ENCODE data around the gene FAM120B. TPM values are rescaled to one million over a fixed set of nuclear protein-coding genes. Genes with fewer than 3 reads are reported as not detected.
A peak's percentile ranks its signal among the peaks of the same experiment; 100 is the strongest.
"Not testable (repeated sequence)": the region's sequence is repeated elsewhere in the genome, so short reads cannot be mapped to it uniquely, and the experiment has no call there.

FAM120B gene
- total RNA-seq, 1 donor, result 14.8 TPM

DNA sequence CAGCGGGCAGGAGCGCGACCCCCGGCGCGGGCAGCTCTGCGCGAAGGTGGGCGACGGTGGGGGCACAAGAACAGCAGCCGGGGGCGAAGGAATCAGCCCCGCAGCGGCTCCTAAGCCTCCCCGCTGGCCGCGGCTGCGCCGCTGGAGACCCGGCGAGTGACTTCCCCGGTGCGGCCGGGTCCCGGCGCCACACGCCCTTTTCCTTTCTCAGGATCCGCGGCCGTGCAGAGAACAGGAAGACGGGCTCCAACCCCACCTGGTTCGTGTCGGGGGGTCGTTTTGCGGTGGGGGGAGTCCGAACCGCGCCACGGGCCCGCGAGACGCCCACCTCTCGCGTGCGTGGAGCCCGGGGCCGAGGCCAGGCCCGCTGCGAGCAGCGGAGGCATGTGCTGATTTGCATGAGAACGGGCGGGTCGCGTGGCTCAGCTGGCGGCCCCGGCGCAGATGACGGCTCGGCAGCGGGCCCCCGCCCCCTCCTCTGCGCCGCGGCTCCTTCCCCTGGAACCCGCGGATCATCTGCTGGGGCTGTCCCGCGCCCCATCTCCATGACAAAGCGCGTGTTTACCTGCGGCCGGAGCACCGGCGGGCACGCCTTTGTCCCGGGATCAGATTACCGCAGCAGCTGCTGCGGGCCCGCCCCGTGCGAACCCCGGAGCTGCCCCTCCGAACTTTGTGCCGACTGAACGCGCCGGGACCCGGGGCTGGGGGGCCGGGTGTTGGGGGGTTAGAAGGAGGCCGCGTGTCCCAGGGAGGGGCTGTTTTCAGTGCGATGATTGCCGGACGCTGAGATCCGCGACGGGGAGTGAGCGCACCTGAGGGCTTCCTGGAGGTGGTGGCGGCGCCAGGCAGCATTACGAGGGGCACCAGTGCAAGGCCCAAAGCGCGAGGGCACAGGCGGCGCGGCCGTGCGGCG, 10.8 kb upstream of the FAM120B start:
- peak in 2 of 3 donors; percentile 44 to 56 for DNase-seq (ENCODE audit: low read depth in 2 of 3, low spot score in 2 of 3)

DNA sequence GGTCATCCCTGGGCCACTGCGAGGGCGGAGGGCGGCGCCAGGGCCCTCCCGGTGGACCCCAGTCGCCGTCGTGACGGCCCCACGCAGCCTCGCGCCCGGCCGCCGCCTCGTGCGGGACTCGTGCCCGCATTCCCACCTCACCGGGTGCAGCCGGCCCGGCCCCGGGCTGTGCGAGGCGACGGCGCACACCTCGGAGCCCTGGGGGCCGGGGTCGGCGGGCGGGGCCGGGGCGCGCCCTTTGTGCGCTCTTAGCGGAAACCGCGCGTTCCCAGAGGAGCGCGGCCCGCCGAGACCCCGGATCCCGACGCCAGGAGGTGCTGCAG, 10.2 kb upstream of the FAM120B start:
- no peak for DNase-seq (ENCODE audit: low read depth in 2 of 3, low spot score in 2 of 3)

DNA sequence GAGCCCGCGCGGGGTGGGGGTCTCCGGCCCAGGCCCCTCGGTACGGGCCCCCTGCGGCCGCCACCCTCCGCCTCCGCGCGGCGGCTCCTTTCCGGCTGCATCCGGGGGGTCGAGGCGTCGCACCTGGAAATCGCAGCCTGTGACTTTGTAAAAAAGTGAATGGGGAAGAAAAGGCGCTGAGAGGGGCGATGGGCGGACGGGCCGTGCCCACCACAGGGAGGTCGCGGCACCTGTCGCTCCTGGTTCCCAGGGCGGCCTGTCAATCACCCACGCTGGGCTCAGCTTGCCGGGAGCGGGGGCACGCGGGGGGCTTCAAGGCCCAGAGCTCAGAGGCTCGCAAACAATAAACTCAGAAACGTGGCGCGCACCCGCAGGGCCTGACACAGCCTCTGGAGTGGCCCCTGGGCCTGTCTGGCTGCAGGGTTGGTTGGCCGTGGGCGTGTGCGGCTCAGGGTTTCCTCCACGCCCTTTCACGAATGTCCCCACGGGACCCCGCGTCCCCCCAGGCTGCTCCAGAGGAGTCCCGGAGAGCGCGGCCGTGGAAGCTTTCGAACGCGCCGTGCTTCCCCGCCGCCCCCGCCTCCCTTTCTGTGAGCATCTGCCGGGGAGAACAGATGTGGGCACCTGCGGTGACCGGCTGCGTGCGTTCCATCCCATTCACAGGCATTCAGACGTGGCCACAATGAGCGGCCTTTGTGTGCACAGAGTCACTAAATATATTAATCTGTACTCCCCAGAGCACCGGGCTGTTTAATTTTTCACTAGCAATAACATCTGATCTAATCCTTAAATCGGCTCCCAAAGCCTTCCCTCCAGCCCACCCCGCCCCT, 9.6 kb upstream of the FAM120B start:
- no peak for DNase-seq (ENCODE audit: low read depth in 2 of 3, low spot score in 2 of 3)

DNA sequence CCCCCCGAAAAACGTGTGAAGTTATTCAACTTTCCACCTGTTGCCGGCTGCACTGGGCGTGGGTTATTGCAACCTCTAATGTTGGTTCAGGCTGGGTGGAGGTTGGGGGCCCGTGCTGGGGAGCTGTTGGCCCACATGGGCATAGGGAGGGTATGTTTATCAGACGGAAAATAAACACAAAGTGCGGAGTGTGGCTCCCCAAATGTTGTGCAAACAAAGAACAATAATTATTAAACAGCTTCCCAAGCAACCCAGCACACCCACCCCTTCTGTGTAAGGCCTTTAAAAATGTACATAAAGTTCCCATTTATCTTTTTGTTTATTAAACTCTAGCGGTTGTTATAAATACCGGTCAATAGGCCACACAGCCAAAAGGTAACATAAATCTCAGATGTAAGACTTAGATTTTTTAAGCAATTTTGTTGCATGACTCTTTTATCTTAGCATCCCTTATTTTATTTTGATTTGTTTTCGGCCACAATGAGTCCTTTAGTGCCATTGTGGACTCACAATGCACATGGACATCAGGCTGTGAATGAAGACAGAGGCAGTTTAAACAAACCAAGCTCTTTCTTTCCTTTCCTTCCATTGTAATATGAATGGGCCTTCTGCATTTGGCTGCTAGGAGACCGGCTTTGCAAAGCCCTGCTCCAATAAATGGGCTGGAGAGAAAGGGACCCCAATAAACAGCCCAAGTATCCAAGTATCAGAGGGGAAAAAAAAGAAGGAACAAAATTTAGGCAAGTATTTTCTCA, 8.8 kb upstream of the FAM120B start:
- no peak for DNase-seq (ENCODE audit: low read depth in 2 of 3, low spot score in 2 of 3)

DNA sequence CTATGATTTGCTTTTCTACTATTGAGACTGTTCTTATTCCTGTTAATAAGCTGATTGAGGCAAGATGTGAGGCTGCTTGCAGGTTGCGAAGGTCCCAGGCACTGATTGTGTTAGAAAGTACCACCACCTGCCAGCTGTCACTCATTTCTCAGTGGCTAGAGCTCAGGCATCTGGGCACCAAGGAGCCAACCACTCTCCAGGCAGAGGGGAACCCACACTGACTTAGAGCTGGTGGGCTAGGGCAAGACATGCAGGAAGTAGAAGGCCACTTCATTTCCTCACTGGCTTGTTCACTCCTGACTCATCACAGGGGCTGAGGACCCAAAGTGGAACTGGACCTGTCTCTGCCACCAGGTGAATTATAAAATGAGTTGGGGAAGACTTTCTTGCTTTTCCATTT, 7.9 kb upstream of the FAM120B start:
- peak in 2 of 3 donors; percentile 52 to 56 for DNase-seq (ENCODE audit: low read depth in 2 of 3, low spot score in 2 of 3)

DNA sequence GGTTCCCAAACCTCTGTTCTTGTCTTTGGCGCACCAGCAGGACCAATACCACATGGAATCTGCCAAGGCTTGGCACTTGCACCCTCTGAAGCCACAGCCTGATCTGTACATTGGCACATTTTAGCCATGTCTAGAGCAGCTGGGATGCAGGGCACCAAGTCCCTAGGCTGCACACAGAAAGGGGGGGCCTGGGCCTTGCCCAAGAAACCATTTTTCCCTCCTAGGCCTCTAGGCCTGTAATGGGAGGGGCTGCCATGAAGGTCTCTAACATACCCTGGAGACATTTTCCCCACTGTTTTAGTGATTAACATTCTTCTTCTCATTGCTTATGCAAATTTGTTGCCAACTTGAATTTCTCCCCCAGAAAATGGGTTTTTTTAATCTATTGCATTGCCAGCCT, 5.4 kb upstream of the FAM120B start:
- no peak for DNase-seq (ENCODE audit: low read depth in 2 of 3, low spot score in 2 of 3)

DNA sequence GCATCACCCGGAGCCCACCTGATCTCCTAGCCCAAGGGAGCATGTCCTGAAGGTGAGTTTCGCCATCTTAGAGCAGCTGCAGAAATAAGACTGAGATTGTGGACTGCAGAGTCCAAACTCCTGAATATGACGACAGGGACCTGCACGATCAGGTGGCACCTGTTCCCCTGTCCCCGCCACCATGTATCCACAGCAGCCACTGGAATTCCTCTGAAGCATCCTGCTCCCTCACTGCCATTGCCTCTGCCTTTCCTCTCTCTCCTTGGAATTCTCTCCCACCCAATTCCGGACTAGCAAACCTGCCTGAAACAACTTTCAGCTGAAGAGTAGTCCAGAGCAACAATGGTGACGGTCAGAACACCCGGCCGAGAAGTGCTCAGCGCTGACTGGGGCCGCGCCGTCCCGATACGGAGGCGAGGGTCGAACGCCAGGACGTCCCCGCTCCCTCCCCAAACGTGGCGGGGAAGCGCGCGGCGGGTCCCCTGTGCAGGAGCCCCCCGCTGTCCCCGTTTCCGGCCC, 694 bp upstream of the FAM120B start:
- DNase-seq (ENCODE audit: low read depth in 2 of 3, low spot score in 2 of 3), result no peak

DNA sequence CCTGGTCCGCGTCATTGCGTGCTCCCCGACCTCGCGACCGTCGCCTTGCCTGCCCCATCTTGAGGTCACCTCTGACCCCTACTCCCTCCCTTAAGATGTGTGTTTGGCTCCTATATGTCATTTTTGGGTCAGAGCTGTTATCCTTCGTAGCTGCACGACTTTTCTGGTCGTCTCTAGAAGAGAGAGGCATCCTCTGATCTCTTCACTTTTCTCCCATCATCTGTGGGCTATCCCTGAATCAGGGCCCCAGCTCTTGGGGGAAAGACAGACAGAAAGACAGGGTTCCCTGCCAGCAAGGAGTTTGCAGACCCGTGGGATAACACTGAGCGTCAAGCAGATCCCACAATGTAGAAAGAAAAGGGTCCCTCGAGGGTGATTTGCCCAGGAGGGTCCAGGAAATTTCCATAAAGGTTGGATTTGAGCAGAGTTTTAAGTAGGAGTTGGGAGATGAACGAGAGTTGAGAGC, 555 bp downstream of the FAM120B start:
- no peak for DNase-seq (ENCODE audit: low read depth in 2 of 3, low spot score in 2 of 3)

DNA sequence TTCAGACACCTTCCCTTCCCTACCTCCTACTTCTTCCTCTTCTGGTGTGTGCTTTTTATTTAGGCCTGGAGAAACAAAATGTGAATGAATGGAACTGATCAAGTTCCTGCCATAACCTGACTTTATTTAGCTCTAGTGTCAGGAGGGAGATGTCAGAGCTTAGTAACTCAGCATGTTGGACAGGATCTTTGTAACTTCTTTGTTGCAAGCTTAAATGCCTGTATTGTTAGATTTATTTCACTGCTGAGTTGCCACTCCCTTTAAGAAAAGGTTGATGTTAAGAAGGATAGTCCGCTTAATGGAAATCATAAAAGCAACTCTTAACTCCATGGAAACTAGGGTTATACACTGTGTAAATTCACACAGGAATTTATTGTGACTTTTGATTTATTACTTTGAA, 2.2 kb downstream of the FAM120B start:
- DNase-seq (ENCODE audit: low read depth in 2 of 3, low spot score in 2 of 3), result no peak

DNA sequence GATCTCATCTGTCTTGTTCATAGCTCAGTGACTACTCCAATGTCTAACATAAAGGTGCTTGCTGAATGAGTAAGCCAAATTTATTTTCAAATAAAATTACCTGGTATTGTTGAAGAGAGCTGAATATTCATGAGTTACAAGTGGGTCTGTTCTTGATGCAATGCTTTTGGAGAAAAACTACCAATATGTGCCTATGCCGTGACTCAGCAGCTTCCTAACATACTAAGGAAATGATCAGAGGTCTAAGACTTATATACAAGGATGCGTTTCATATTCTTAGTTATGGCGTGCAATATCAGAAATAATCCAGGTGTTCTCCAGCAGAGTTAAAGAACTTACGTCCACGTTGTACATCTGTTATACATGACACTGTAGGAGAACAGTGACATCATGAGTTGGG, 5.1 kb downstream of the FAM120B start:
- no peak for DNase-seq (ENCODE audit: low read depth in 2 of 3, low spot score in 2 of 3)

DNA sequence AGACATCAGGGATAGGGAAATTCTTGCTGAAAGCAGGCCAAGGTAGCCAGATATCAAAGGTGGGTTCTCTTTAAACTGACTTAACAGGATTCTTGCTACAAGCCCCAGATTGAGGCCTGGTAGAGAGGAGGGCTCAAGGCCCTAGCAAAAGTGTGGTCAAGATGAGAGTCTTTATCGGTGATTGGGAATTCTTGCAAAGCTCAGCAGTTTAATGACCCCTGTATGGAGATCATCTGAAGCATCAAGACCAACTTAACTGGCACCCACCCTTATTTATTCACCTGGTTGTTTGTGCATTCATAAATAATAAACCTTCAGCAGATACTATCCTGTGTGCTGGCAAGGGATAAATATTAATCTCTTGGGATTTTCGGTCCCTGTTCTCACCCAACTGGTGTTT, 6.3 kb downstream of the FAM120B start:
- DNase-seq (ENCODE audit: low read depth in 2 of 3, low spot score in 2 of 3), result no peak

DNA sequence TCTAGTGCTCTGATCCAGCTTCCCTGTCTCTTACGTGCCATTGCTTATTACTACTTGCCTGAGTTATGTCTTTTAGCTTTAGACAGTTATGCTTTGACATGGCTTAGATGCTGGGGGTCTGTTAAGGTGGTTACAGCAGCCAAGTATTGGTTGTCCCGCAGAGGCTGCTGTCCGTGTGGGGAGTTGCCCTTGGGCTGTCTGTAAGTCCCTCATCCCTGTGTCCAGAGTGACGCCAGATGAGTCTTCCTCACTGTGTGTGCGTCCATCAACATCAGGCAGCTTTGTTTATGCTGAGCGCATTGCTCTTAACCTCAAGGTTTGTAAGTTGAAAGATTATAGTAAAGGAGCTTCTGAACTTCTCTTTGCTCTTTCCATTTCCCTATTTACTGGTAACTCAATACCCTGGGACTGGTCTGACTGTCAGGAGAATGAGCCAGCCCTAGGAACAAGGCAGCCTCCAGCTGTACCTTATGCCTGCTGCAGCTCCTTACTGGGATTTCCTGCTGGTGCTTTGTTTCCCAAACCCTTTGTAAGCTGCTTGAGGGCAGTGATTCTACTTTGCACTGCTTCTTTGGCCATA, 7.2 kb downstream of the FAM120B start:
- no peak for DNase-seq (ENCODE audit: low read depth in 2 of 3, low spot score in 2 of 3)

DNA sequence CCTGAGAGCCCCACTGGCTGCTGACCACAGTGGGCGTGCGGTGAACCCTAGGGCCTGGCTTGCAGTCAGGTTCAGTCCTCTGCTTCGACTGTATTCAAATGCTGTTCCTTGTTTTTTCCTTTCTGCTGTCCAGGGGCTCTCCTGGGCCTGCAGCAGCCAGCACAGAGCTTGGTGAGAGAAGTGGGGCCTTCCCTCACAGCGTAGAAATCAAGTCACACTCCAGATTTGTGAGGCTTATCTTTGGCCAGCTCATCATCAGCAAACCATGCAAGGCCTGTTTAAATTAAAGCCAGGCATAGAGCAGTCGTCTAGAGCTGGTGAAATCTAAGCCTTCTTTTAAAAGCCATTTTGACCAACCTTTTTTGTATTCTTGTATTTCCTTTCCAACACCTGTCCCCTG, 8.4 kb downstream of the FAM120B start:
- DNase-seq (ENCODE audit: low read depth in 2 of 3, low spot score in 2 of 3), result no peak

DNA sequence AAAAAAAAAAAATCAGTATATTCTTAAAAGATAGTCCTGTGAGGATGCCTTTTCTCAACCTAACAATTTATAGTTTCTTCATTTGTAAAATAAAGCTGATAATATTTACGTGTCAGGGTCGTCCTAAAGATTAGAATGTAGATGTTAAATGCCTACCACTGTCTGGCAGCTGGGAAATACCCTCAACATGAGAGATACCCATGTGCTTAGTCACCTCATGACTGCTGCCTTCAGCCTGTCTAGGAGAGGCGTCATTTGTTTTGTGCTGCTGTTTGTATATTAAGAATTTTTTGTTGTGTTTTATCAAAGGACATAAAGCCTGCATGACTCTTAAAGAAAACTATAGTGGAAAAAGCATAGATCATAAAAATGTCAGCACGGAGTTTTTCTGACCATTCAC, 9.5 kb downstream of the FAM120B start:
- DNase-seq (ENCODE audit: low read depth in 2 of 3, low spot score in 2 of 3), result no peak

DNA sequence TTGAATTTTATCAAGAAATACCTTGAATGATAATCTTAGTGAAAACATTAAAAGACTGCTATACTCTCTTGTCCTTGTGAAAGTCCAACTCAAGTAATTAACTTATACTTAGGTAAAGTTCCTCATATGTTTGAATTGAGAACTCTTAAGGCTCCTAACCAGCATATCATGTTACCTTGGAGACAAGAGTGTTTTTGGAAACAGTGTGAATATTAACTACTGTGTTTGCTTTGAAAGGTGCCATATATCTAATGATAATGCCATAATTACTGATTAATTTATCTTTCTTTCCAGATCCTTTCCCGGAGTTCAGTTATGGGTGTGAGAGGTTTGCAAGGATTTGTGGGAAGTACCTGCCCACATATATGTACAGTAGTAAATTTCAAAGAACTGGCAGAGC, 10.5 kb downstream of the FAM120B start:
- DNase-seq (ENCODE audit: low read depth in 2 of 3, low spot score in 2 of 3), result peak in 1 of 3 donors; percentile 58

DNA sequence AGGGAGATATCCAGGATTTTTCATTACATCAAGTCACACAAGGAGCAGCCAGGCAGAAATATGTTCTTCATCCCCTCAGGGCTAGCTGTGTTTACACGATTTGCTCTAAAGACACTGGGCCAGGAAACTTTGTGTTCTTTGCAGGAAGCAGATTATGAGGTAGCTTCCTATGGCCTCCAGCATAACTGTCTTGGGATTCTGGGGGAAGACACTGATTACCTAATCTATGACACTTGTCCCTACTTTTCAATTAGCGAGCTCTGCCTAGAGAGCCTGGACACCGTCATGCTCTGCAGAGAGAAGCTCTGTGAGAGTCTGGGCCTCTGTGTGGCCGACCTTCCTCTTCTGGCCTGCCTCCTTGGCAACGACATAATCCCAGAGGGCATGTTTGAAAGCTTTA, 11.2 kb downstream of the FAM120B start:
- peak in 2 of 3 donors; percentile 61 to 67 for DNase-seq (ENCODE audit: low read depth in 2 of 3, low spot score in 2 of 3)

DNA sequence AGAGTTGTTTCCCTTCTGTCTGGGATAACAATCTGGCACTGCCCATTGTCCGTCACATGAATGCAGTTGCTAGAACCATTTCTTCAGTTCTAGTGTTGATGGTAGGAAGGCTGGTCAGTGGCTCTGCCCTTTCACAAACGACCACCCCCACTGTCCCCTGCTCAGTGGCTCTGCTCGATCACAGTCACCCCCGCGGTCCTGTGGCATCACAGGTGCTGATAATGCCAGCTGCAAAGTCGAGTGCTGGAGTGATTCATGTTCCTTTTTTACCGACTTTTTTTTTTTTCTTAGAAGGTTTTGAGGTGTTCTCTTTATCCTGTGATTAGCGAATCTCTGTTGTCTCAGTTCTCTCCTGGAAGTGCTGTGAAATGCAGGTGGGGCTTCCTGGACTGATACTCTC, 22.8 kb downstream of the FAM120B start:
- DNase-seq (ENCODE audit: low read depth in 2 of 3, low spot score in 2 of 3), result no peak

DNA sequence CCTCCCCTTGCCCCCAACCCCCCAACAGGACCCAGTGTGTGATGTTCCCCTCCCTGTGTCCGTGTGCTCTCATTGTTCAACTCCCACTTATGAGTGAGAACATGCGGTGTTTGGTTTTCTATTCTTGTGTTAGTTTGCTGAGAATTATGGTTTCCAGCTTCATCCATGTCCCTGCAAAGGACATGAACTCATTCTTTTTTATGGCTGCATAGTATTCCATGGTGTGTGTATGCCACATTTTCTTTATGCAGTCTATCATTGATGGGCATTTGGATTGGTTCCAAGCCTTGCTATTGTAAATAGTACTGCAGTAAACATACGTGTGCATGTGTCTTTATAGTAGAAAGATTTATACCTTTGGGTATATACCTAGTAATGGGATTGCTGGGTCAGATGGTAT, 28.6 kb downstream of the FAM120B start:
- DNase-seq (ENCODE audit: low read depth in 2 of 3, low spot score in 2 of 3), result not testable (repeated sequence)

DNA sequence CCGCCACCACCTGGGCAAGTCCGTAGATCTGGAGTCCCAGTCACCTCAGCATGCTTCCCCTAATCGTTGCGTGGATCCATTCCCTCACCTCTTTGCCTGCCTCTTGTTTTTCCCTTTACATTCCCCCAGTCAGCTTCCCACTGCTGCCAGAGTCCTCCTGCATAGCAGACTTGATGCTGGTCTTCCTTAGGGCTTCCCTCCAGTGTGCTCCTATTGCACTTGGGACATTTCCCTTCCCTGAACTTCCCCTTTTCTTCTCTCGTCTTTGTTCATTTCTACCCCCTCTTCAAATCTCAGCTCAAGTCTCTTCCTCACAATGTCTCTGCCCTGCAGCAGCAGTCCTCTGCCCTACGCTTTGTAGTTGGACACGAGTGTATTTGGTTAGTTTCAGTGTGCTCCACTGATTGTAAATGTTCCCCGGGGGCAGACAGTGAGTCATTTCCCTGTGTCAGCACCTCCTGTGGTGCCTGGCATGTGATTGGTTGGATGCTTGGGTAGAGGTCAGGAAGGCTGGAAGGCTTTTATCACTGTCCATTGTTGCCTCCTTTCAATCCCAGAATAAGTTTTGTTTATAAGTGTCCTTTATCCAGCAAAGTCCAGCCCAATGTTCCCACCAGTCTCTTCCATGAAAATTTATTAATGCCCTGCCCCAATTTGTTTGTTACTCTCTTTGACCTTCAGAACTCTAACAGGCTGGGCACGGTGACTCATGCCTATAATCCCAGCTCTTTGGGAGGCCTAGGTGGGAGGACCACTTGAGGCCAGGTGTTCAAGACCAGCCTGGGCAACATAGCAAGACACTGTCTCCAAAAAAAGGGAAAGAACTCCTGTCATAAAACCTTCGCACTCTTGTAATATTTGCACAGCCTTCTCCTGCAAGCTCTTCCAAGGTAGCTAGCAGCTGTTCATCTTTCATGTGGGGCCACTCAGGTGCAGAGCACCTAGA, 38.3 kb downstream of the FAM120B start:
- no peak for DNase-seq (ENCODE audit: low read depth in 2 of 3, low spot score in 2 of 3)
